Smooth muscle cell (in vitro differentiated cells): ENCODE measurements around the gene PATJ. TPM values are rescaled to one million over a fixed set of nuclear protein-coding genes. Genes with fewer than 3 reads are reported as not detected.
A peak's percentile ranks its signal among the peaks of the same experiment; 100 is the strongest.
"Not testable (repeated sequence)": the region's sequence is repeated elsewhere in the genome, so short reads cannot be mapped to it uniquely, and the experiment has no call there.

Source experiments
- DNase-seq: peaks from one replicate; lab custom pipeline; 2025; ENCODE audit not compliant: unreplicated experiment; lab: John Stamatoyannopoulos, UW
- H2AFZ ChIP-seq: fragments of 200-600 bp; sonication (generic); 2 replicates; pipeline ENCODE4 v1.6.0; 2016; ENCODE audit warnings: antibody characterized with exemption, low read depth, mild to moderate bottlenecking
- H3F3A ChIP-seq: fragments of 200-600 bp; sonication (generic); 2 replicates; pipeline ENCODE4 v1.6.0; 2017; ENCODE audit warnings: antibody characterized with exemption, low read depth
- H3K27ac ChIP-seq: fragments of 200-600 bp; sonication (generic); 2 replicates; pipeline ENCODE4 v1.5.1; 2016; ENCODE audit warnings: low read depth, mild to moderate bottlenecking
- H3K27me3 ChIP-seq: fragments of 200-600 bp; sonication (generic); 2 replicates; pipeline ENCODE4 v1.6.1; 2016; ENCODE audit warnings: low read depth, mild to moderate bottlenecking
- H3K36me3 ChIP-seq: fragments of 200-600 bp; sonication (generic); 2 replicates; pipeline ENCODE4 v1.5.1; 2016; ENCODE audit warnings: low read depth
- H3K4me1 ChIP-seq: fragments of 200-600 bp; sonication (generic); 2 replicates; pipeline ENCODE4 v1.5.1; 2016; ENCODE audit warnings: low read depth
- H3K4me2 ChIP-seq: fragments of 200-600 bp; sonication (generic); 2 replicates; pipeline ENCODE4 v1.6.0; 2016; ENCODE audit warnings: mild to moderate bottlenecking
- H3K4me3 ChIP-seq: fragments of 200-600 bp; sonication (generic); 2 replicates; pipeline ENCODE4 v1.5.1; 2016; ENCODE audit warnings: mild to moderate bottlenecking
- H3K79me2 ChIP-seq: fragments of 200-600 bp; sonication (generic); 2 replicates; pipeline ENCODE4 v1.6.0; 2016; ENCODE audit warnings: low read depth, mild to moderate bottlenecking
- H3K9ac ChIP-seq: fragments of 200-600 bp; sonication (generic); 2 replicates; pipeline ENCODE4 v1.6.0; 2016; ENCODE audit warnings: low read depth
- H3K9me3 ChIP-seq: fragments of 200-600 bp; sonication (generic); replicated peaks from 2 replicates; pipeline ENCODE4 v1.5.1; 2016; ENCODE audit warnings: low read depth
- H4K20me1 ChIP-seq: fragments of 200-600 bp; sonication (generic); 2 replicates; pipeline ENCODE4 v1.6.0; 2016; ENCODE audit warnings: low read depth
- WGBS: methylation state at CpG from one replicate; pipeline ENCODE4 v1.1.7; 2016; ENCODE audit warnings: low lambda C conversion rate; 5-methylcytosine and 5-hydroxymethylcytosine counted together
- polyA plus RNA-seq: library from polyadenylated mRNA; unstranded; fragments of >200 nt; fragmentation: Nextera tagmentation; extraction: Ambion mirVana; gene quantifications from 2 replicates; pipeline ENCODE4 v1.2.1, GENCODE V29; 2016
- total RNA-seq: library from RNA; depleted of rRNA; stranded (reverse); fragments of >200 nt; gene quantifications from 2 replicates; pipeline ENCODE4 v1.2.3, GENCODE V29; 2014
- TF ChIP-seq, protein P1 (sequence below): fragments of 200-600 bp; sonication (generic); IDR thresholded peaks from 2 replicates; pipeline ENCODE4 v1.5.1; 2017; ENCODE audit warnings: borderline replicate concordance, mild to moderate bottlenecking, antibody characterized with exemption; ENCODE audit not compliant: insufficient read depth, poor library complexity, severe bottlenecking

The PATJ gene
- total and polyA plus RNA-seq, 2 experiments from 2014 or later: 3.5 to 12.3 TPM

- Histone ChIP-seq H3K4me3 (no peak overlapping the region), H3K4me1 (no peaks in the 10 kb centered on the region), H3K27ac (no peak overlapping the region), H3K27me3 (no peaks in the 10 kb centered on the region), H2AFZ (no peak overlapping the region), H3F3A (no peaks in the 10 kb centered on the region), H3K9ac (no peak overlapping the region), H3K9me3 (no peaks in the 10 kb centered on the region), H3K4me2 (no peak overlapping the region), H3K79me2 (no peaks in the 10 kb centered on the region), H3K36me3 (no peaks in the 10 kb centered on the region), H4K20me1 (no peaks in the 10 kb centered on the region)
- no peak for DNase-seq
- 62% methylated on average over 2 of the region's 2 CpGs for WGBS
- TF ChIP-seq, protein P1, sequence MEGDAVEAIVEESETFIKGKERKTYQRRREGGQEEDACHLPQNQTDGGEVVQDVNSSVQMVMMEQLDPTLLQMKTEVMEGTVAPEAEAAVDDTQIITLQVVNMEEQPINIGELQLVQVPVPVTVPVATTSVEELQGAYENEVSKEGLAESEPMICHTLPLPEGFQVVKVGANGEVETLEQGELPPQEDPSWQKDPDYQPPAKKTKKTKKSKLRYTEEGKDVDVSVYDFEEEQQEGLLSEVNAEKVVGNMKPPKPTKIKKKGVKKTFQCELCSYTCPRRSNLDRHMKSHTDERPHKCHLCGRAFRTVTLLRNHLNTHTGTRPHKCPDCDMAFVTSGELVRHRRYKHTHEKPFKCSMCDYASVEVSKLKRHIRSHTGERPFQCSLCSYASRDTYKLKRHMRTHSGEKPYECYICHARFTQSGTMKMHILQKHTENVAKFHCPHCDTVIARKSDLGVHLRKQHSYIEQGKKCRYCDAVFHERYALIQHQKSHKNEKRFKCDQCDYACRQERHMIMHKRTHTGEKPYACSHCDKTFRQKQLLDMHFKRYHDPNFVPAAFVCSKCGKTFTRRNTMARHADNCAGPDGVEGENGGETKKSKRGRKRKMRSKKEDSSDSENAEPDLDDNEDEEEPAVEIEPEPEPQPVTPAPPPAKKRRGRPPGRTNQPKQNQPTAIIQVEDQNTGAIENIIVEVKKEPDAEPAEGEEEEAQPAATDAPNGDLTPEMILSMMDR: no peak
Observed at GRCh38 chr1:61956784-61957183, 214.5 kb downstream of the PATJ start.

DNA sequence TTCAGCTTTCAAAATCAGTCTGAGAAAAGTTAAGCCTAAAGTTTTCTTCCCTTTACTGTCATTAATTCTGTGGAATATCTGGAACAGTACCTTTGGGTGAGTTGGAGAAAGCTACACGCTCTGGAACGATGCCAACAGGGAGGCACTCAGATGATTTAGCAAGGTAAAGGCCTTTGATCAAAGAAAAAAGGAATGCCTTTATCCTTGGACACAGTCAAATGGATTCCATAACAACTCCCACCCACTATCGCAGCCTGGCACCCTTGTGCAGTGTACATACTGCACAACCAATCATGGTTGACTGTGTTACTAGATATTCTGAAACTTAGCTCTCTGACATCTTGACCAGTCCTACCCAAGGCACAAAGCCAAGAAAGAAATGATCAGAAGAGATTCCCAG is 218.7 kb downstream of the PATJ start:
- WGBS: 95% methylated on average over 3 of the region's 3 CpGs
- no peak overlapping the region for H2AFZ ChIP-seq
- no peaks in the 10 kb centered on the region for H3K36me3 ChIP-seq
- DNase-seq: no peak
- TF ChIP-seq, protein P1: no peak
- no peaks in the 10 kb centered on the region for H3F3A ChIP-seq
- no peaks in the 10 kb centered on the region for H4K20me1 ChIP-seq
- no peaks in the 10 kb centered on the region for H3K4me1 ChIP-seq
- H3K9ac ChIP-seq: no peak overlapping the region
- no peak overlapping the region for H3K27ac ChIP-seq
- no peaks in the 10 kb centered on the region for H3K9me3 ChIP-seq
- no peaks in the 10 kb centered on the region for H3K79me2 ChIP-seq
- no peak overlapping the region for H3K4me3 ChIP-seq
- H3K27me3 ChIP-seq: no peaks in the 10 kb centered on the region
- H3K4me2 ChIP-seq: no peak overlapping the region

GRCh38 chr1:61962631-61963030 is 220.4 kb downstream of the PATJ start:
- TF ChIP-seq, protein P1: no peak
- 90% methylated on average over 3 of the region's 3 CpGs for WGBS
- no peak for DNase-seq
- no peak overlapping the region for H3K27ac ChIP-seq
- H3F3A ChIP-seq: no peaks in the 10 kb centered on the region
- no peak overlapping the region for H2AFZ ChIP-seq
- H3K27me3 ChIP-seq: no peaks in the 10 kb centered on the region
- no peak overlapping the region for H3K4me3 ChIP-seq
- H3K9me3 ChIP-seq: no peaks in the 10 kb centered on the region
- no peaks in the 10 kb centered on the region for H4K20me1 ChIP-seq
- no peaks in the 10 kb centered on the region for H3K36me3 ChIP-seq
- no peak overlapping the region for H3K4me2 ChIP-seq
- no peak overlapping the region for H3K9ac ChIP-seq
- no peaks in the 10 kb centered on the region for H3K79me2 ChIP-seq
- peaks cover 2% of the 10 kb centered on the region for H3K4me1 ChIP-seq

DNA sequence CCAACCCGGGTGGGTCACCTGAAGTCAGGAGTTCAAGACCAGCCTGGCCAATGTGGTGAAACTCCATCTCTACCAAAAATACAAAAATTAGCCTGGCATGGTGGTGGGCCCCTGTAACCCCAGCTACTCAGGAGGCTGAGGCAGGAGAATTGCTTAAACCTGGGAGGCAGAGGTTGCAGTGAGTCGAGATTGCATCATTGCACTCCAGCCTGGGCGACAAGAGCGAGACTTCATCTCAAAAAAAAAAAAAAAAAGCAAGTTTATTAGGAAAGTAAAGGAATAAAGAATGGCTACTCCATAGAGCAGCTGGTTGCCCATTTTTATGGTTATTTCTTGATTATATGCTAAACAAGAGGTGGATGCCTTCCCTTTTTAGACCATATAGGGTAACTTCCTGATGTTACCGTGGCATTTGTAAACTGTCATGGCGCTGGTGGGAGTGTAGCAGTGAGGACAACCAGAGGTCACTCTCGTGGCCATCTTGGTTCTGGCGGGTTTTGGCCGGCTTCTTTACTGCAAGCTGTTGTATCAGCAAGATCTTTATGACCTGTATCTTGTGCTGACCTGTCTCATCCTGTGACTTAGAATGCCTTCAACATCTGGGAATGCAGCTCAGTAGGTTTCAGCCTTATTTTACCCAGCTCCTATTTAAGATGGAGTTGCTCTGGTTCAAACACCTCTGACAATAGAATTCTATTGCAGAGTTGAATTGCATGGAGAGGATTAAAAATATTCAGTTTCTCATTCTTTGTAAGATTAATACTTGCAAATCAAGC is 224.4 kb downstream of the PATJ start:
- H3K9me3 ChIP-seq, H2AFZ ChIP-seq, DNase-seq, H3K27me3 ChIP-seq, H3K79me2 ChIP-seq, H4K20me1 ChIP-seq, H3K4me2 ChIP-seq, H3F3A ChIP-seq, H3K4me1 ChIP-seq, H3K4me3 ChIP-seq, H3K9ac ChIP-seq, H3K36me3 ChIP-seq: not testable (repeated sequence)
- peak overlapping the region; percentile 84 for H3K27ac ChIP-seq
- 72% methylated on average over 9 of the region's 9 CpGs for WGBS
